HL-60/S4 (cell line): ENCODE results near the gene CALHM2.

Experiments used
- in situ Hi-C: fragments of 300-500 bp; cut with MboI; formaldehyde crosslinking; loops from 2 replicates; pipeline ENCODE4 v1.14.3; 2022; ENCODE audit warnings: low sequenced_read_pairs

The CALHM2 gene

DNA sequence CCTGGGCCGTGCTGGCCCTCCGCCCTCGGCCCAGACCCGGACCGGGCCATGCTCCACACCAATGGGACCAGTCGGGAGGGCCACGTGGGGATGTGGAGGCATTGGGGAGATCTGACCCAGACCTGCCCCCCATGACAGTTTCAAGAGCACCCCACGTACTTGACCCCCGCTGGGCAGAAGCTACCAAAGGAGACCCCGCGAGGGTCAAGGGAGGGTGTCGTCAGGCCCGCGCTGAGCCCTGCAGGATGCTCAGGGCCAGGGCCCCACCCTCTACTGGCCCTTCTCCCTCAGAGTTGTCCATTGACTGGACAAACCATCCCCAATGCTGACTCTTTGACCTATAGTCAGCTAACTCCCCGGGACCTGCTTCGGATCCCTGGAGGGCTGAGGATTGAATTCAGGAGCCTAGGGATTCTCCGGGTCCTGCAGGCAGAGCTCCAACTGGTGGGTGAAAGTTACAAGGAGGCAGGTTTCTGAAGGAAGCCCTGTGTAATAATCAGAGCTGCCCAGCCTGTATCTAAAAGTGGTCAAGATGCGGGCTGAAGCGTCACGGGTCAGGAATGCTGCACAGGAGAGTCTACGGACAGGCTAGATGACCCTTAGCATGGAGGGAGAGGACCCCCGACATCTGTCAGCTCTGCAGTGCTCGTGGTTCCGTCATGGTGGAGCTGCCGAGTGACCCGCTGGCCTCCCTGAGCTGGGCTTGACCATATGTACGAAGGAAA lies 498 bp upstream of the CALHM2 start:
- in situ Hi-C loops, result no loop called here

DNA sequence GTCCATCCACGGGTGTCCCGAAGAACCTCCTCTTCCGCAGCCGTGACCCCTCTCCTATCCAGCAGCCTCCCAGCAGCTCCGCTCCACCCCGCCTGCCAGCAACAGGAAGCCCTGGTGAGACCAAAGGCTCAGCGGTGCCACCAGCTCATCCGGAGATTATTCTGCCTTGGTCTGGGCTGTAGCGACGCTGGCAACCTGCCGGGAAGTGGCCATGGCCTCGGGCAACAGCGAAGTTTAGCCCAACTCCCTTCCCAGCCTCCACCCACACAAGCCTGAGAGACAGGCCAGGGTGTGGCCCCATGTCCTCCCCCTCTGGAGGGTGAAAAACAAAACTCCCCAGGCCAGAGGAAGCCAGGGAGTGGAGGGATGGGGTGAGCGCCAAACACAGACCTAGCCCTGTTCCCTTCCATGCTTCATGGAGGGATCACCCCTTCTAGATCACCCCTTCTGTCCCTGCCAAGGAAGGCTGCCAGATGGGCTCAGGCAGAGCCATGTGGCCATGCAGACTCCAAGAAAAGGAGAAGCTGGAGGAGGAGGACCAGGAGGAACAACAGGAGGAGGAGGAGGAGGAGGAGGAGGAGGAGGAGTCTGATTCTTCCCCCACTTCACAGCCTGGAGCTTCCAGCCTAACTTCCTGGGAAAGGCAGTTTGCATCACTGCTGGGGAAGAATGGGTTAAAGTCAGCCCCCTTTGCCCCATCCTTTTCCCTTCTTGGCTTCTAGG lies 918 bp downstream of the CALHM2 start:
- in situ Hi-C loops, result no loop called here

GRCh38 chr10:103450201-103450695 lies 1.9 kb downstream of the CALHM2 start:
- in situ Hi-C loops, result no loop called here

DNA sequence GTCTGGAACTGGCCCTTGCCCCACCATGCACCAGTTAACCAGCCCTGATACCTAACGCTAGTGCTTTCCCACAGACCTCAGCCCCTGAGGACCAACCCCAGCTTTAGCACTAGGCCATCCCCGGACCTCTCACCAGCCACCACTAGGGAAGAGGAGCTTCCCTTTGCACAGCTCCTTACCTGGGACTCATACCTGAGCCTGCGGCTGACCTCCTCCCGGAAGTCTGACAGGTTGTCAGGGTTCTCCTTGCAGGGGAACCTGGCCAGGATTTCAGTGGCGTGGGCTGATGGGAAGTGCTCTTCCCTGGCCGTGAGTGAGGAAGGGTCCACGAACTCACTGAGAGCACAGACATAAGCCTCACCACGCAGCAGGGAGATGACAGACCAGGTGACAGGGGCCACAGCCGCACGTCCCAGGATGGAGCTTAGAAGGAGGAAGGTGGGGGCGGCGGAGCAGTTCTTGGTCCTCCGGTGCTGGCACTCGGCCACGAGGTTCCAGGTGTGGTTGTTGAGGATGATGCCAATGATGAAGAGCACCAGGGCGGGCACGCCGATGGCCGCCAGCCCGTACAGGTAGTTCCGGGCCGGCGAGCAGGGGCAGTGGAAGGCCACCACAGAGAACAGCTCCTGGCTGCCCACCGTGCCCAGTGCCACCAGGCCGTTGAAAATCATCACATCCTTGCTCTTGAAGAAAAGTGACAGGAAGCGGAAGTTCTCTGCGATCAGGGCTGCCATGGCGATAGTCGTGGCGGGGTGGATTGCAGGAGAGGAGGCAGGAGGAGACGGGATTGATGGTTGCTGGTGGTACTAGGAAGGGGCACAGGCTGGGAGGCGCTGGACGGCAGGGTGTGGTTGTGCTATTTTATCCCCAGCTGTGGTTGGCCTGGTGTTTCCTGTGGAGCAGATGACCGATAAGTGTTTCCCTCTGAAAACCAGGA lies 2.7 kb downstream of the CALHM2 start:
- in situ Hi-C loops, result no loop called here

- in situ Hi-C loops, result no loop called here
These were observed 3.4 kb downstream of the CALHM2 start for GRCh38 chr10:103448746-103449145.

GRCh38 chr10:103447187-103447586 lies 5.0 kb downstream of the CALHM2 start:
- in situ Hi-C loops, result no loop called here

- in situ Hi-C loops, result no loop called here
These were observed 6.2 kb downstream of the CALHM2 start for GRCh38 chr10:103445767-103446567.

- in situ Hi-C loops, result no loop called here
These were observed 6.8 kb downstream of the CALHM2 start for GRCh38 chr10:103445366-103445765.

GRCh38 chr10:103444478-103444877 lies 7.7 kb downstream of the CALHM2 start:
- in situ Hi-C loops, result no loop called here

GRCh38 chr10:103443475-103444185 lies 8.5 kb downstream of the CALHM2 start:
- in situ Hi-C loops, result no loop called here

DNA sequence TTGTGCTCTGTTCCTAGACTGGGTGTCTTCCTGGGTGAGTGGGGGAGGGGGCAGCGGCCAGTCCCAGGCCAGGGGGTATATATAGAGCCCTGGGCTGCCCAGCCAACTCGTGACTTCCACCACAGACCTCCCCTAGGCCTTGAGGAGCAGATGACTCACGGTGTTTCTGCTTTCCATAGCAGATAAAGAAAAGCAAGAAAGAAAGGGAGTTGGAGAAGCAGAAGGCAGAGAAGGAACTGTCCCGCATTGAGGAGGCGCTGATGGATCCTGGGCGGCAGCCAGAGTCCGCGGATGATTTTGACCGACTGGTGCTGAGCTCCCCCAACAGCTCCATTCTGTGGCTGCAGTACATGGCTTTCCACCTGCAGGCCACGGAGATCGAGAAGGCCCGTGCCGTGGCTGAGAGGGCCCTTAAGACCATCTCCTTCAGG lies 10.1 kb downstream of the CALHM2 start:
- in situ Hi-C loops, result no loop called here

DNA sequence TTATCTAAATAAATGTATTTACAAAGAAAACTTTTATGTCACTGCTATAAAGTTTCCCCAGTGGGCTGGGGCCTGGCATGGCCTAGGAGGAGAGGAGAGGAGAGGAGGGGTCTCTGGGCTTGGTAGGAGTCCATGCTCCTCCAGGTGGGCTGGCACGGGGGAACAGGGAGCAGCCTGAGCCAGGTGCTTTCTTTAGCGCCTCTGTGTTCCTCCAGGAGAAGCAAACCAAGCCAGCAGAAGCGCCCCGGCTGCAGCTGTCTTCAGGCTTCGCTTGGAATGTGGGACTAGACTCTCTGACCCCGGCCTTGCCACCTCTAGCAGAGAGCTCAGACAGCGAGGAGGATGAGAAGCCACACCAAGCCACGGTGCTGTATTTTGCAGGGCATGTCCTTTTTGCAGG lies 10.6 kb downstream of the CALHM2 start:
- in situ Hi-C loops, result no loop called here

DNA sequence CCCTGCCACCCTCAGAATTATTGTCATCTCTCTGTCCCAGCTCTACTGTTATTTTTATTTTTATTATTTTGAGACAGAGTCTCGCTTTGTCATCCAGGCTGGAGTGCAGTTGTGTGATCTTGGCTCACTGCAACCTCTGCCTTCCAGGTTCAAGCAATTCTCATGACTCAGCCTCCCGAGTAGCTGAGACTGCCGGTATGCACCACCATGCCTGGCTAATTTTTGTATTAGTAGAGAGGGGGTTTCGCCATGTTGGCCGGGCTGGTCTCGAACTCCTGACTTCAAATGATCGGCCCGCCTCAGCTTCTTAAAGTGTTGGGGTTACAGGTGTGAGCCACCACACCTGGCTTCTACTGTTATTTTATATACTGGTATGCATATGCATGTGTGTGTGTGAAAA lies 11.0 kb downstream of the CALHM2 start:
- in situ Hi-C loops, result no loop called here

DNA sequence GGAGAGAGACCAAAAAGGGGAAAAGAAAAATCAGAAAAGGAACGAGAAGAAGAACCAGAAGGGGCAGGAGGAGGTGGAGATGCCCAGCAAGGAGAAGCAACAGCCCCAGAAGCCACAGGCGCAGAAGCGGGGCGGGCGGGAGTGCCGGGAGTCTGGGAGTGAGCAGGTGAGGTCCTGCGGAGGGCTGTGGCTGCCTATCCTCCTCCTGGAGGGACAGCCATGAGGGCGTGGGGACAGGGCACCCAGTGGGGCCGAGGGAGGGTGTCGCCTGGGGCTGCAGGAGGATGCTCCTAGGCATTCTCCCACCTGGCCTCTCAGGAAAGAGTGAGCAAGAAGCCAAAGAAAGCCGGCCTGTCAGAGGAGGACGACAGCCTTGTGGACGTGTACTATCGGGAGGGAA lies 11.8 kb downstream of the CALHM2 start:
- in situ Hi-C loops, result no loop called here

DNA sequence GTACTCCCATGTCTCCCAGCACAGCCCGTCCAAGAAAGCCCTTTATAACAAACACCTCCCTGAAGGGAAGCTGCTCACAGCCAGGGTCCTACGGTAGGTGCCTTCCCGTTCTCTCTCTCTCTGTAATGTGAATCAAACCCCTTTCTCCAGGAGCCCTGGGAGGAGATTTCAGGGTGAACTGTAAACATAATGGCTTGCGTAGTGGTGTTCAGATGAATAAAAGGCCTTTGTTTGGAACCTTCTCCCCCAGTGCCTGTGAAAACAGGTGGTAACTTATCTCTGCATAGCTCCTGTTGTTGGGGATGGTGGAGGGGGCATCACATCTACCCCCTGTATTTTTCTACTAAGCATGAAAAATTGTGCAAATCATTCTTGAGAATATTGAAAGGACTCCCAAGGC lies 12.4 kb downstream of the CALHM2 start:
- in situ Hi-C loops, result no loop called here

- in situ Hi-C loops, result no loop called here
These were observed 18.3 kb downstream of the CALHM2 start for GRCh38 chr10:103433858-103434257.

DNA sequence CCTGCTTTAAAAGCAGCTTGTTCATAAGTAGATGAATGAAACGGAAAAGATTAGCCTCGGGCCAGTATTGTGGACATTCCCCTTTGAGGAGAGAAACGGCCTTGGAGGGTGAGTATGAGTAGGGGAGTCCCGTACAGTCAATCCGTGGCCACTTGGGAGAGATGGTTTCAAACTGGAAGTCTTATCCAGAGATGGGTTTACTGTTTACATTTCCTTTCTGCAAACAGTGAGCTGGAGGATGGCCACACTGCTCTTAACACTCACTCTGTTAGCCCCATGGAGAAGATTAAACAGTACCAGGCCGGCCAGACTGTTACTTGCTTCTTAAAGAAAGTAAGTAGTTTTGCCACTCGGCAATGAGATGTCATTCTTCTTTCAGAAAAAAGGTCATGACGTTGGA lies 20.3 kb downstream of the CALHM2 start:
- in situ Hi-C loops, result no loop called here

- in situ Hi-C loops, result no loop called here
These were observed 22.5 kb downstream of the CALHM2 start for GRCh38 chr10:103429647-103430046.

DNA sequence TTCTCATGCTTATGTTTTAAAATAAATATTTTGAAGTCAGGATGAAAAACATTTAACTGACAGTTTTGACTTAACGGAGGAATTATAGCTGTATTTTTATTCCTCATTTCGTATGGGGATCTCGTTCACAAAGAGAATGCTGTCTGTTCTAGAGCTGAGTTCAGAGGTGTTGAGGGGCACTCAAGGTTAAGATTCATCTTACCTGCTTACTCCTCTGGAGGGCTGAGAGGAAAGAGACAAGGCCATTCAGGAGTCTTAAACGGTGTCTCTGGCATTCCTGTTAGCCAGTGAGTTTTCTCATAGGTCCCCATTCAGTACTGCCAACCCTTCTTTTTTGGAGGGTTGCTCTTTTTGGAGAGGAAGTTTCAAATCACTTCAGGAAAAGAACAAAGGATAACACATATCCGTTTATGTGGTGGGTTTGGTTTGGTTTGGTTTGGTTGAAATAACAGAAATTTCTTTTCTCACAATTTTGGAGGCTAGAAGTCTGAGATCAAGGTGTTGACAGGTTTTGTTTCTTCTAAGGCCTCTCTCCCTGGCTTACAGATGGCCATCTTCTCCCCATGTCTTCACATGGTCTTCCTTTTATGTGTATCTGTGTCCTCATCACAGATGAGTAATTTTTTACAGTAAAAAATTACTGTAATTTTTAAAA lies 23.1 kb downstream of the CALHM2 start:
- in situ Hi-C loops, result no loop called here
